PC-3 (cell line): ENCODE results near the gene TRDN. TPM values are rescaled to one million over a fixed set of nuclear protein-coding genes. Genes with fewer than 3 reads are reported as not detected.

Source experiments
- ATAC-seq: fragments of 200-7000 bp; cut with Tn5 transposase; 2 replicates; pipeline ENCODE4 v1.9.1; 2020; ENCODE audit warnings: mild to moderate bottlenecking, moderate library complexity
- BruUV-seq: library from RNA; stranded (reverse); fragments of 400-500 nt; replicated peaks from 2 replicates; lab custom pipeline; 2021; lab: Mats Ljungman, UMichigan
- CTCF ChIA-PET: fragments of 300-600 bp; sonication (Branson Sonifier 250); formaldehyde crosslinking; loops from one replicate; lab custom pipeline; 2022; ENCODE audit warnings: antibody characterized with exemption; lab: Charles Lee
- POLR2A ChIA-PET: fragments of 300-600 bp; sonication (Branson Sonifier 250); formaldehyde crosslinking; loops from one replicate; lab custom pipeline; 2022; ENCODE audit warnings: antibody characterized with exemption; ENCODE audit not compliant: unreplicated experiment; lab: Charles Lee
- DNase-seq: peaks from one replicate; pipeline ENCODE4 v3.0.0-alpha.2; 2015
- H2AFZ ChIP-seq: fragments of 300-600 bp; sonication (generic); 2 replicates; pipeline ENCODE4 v1.6.0; 2016; ENCODE audit warnings: antibody characterized with exemption, low read length
- H3F3A ChIP-seq: fragments of 300-600 bp; sonication (generic); one replicate; pipeline ENCODE4 v1.6.0; 2017; ENCODE audit warnings: antibody characterized with exemption, low read length, control low read depth, mild to moderate bottlenecking; ENCODE audit not compliant: unreplicated experiment
- H3K27ac ChIP-seq: fragments of 300-600 bp; sonication (generic); 2 replicates; pipeline ENCODE4 v1.5.1; 2016; ENCODE audit warnings: mild to moderate bottlenecking, low read length
- H3K27me3 ChIP-seq: fragments of 300-600 bp; sonication (generic); 2 replicates; pipeline ENCODE4 v1.6.1; 2016; ENCODE audit warnings: low read length, mixed read lengths
- H3K36me3 ChIP-seq: fragments of 300-600 bp; sonication (generic); 2 replicates; pipeline ENCODE4 v1.6.1; 2016; ENCODE audit warnings: low read depth, mixed run types, low read length, mixed read lengths
- H3K4me1 ChIP-seq: fragments of 300-600 bp; sonication (generic); 2 replicates; pipeline ENCODE4 v1.5.1; 2016; ENCODE audit warnings: low read length; ENCODE audit not compliant: insufficient read depth
- H3K4me2 ChIP-seq: fragments of 300-600 bp; sonication (generic); 2 replicates; pipeline ENCODE4 v1.6.0; 2016; ENCODE audit warnings: low read length
- H3K4me3 ChIP-seq: fragments of 300-600 bp; sonication (generic); 2 replicates; pipeline ENCODE4 v1.5.1; 2016; ENCODE audit warnings: mild to moderate bottlenecking, low read length, mixed read lengths
- H3K79me2 ChIP-seq: fragments of 300-600 bp; sonication (generic); 2 replicates; pipeline ENCODE4 v1.6.1; 2017; ENCODE audit warnings: low read length, mixed read lengths
- H3K9ac ChIP-seq: fragments of 300-600 bp; sonication (generic); 2 replicates; pipeline ENCODE4 v1.6.0; 2016; ENCODE audit warnings: mild to moderate bottlenecking, low read length
- H3K9me2 ChIP-seq: fragments of 300-600 bp; sonication (generic); replicated peaks from 2 replicates; pipeline ENCODE4 v1.6.1; 2016; ENCODE audit warnings: mixed run types, low read length, mixed read lengths
- H3K9me3 ChIP-seq: fragments of 300-600 bp; sonication (generic); 2 replicates; pipeline ENCODE4 v1.6.1; 2016; ENCODE audit warnings: low read length, mixed read lengths
- H4K20me1 ChIP-seq: fragments of 300-600 bp; sonication (generic); 2 replicates; pipeline ENCODE4 v1.6.1; 2016; ENCODE audit warnings: low read length, mixed read lengths
- CTCF ChIP-seq: fragments of 300-600 bp; sonication (generic); conservative IDR thresholded peaks from 2 replicates; pipeline ENCODE4 v1.5.1; 2017; ENCODE audit warnings: antibody characterized with exemption, low read depth, mild to moderate bottlenecking, low read length
- EZH2 ChIP-seq: fragments of 300-600 bp; sonication (generic); IDR thresholded peaks from one replicate; pipeline ENCODE4 v1.6.1; 2017; ENCODE audit warnings: antibody characterized with exemption, mild to moderate bottlenecking, low read length; ENCODE audit not compliant: unreplicated experiment
- EZH2phosphoT487 ChIP-seq: fragments of 300-600 bp; sonication (generic); IDR thresholded peaks from 2 replicates; pipeline ENCODE4 v1.6.1; 2018; ENCODE audit warnings: mild to moderate bottlenecking, antibody characterized with exemption, low read length, borderline replicate concordance
- intact Hi-C: fragments of 100-400 bp; cut with micrococcal nuclease; formaldehyde crosslinking; loops from 2 replicates; pipeline ENCODE4 v1.9.0; 2023
- total RNA-seq: library from RNA; depleted of rRNA; stranded (reverse); fragments of >200 nt; gene quantifications from 2 replicates; pipeline ENCODE4 v1.2.3, GENCODE V29; 2014

TRDN gene
- total RNA-seq, 1 experiment from 2014 or later = not detected

- no TSS peak for BruUV-seq
- no peak overlapping the region for H3K27ac ChIP-seq
- ChIA-PET POLR2A (no interaction called here), CTCF (no interaction called here)
- TF ChIP-seq EZH2phosphoT487 (no peak), CTCF (no peak), EZH2 (no peak)
- no peaks in the 10 kb centered on the region for H3F3A ChIP-seq
- no peaks in the 10 kb centered on the region for H3K79me2 ChIP-seq
- no peak overlapping the region for H3K4me3 ChIP-seq
- no peak for DNase-seq
- no peaks in the 10 kb centered on the region for H3K36me3 ChIP-seq
- intact Hi-C loops = no loop called here
- no peak overlapping the region for H3K4me2 ChIP-seq
- no peak overlapping the region for H2AFZ ChIP-seq
- H3K9me3 ChIP-seq = no peaks in the 10 kb centered on the region
- H3K4me1 ChIP-seq = no peaks in the 10 kb centered on the region
- no peaks in the 10 kb centered on the region for H3K27me3 ChIP-seq
- no peak overlapping the region for H3K9ac ChIP-seq
- H3K9me2 ChIP-seq = no peaks in the 10 kb centered on the region
- no peak for ATAC-seq
- no peaks in the 10 kb centered on the region for H4K20me1 ChIP-seq
These were observed 71.2 kb downstream of the TRDN start for GRCh38 chr6:123565529-123565928.

- TF ChIP-seq CTCF (no peak), EZH2phosphoT487 (no peak), EZH2 (no peak)
- CTCF ChIA-PET = no interaction called here
- Histone ChIP-seq H4K20me1 (no peaks in the 10 kb centered on the region), H3K9me2 (no peaks in the 10 kb centered on the region), H3K4me1 (no peaks in the 10 kb centered on the region), H3K9me3 (no peaks in the 10 kb centered on the region), H3K36me3 (no peaks in the 10 kb centered on the region), H2AFZ (no peak overlapping the region), H3K9ac (no peak overlapping the region), H3K4me3 (no peak overlapping the region), H3K4me2 (no peak overlapping the region), H3K27me3 (no peaks in the 10 kb centered on the region), H3F3A (no peaks in the 10 kb centered on the region), H3K79me2 (no peaks in the 10 kb centered on the region), H3K27ac (no peak overlapping the region)
- no peak for ATAC-seq
- POLR2A ChIA-PET = no interaction called here
- DNase-seq = no peak
- intact Hi-C loops = no loop called here
- no TSS peak for BruUV-seq
These were observed 72.4 kb downstream of the TRDN start for GRCh38 chr6:123564361-123564760.

GRCh38 chr6:123562677-123563076 lies 74.1 kb downstream of the TRDN start:
- ATAC-seq = no peak
- H3K9me2 ChIP-seq = no peaks in the 10 kb centered on the region
- no TSS peak for BruUV-seq
- H3K9me3 ChIP-seq = no peaks in the 10 kb centered on the region
- H3K4me2 ChIP-seq = no peak overlapping the region
- H3K9ac ChIP-seq = no peak overlapping the region
- DNase-seq = no peak
- no peak overlapping the region for H2AFZ ChIP-seq
- no peaks in the 10 kb centered on the region for H4K20me1 ChIP-seq
- no peak overlapping the region for H3K4me3 ChIP-seq
- intact Hi-C loops = no loop called here
- no peaks in the 10 kb centered on the region for H3K4me1 ChIP-seq
- TF ChIP-seq EZH2phosphoT487 (no peak), CTCF (no peak), EZH2 (no peak)
- CTCF ChIA-PET = no interaction called here
- H3F3A ChIP-seq = no peaks in the 10 kb centered on the region
- POLR2A ChIA-PET = no interaction called here
- H3K36me3 ChIP-seq = no peaks in the 10 kb centered on the region
- H3K27ac ChIP-seq = no peak overlapping the region
- no peaks in the 10 kb centered on the region for H3K27me3 ChIP-seq
- no peaks in the 10 kb centered on the region for H3K79me2 ChIP-seq
